ENCODE measurements around the gene COG3.

DNA sequence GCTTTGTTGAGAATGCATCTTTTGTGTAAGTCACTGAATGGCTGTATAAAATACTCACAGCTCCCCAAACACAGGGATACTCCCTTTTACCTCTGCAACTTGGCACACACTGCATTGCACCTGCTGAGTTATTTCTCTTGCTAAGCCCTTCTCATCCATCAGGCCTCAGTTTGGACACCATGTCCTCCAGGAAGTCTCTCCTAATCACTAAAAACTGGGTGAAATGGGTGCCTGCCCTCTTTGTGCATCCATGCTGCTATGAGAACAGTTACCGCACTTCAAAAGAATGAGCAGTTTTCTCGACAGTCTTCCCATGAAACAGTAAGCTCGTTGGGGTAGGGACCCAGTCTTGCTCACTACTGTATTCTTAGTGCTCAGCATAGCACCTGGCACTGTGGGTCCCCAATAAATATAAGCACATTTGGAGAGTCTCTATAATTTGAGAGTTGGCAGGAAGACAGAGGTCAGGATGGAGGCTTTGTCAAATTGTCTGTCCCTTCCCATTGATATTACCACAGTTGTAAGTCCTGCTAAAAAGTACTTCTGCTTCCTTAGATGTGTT is 41.9 kb upstream of the COG3 start:
- TF ChIP-seq CTCF (IDR thresholded peaks at IDR 0.05; ENCODE audit: insufficient read depth, low read length) (no peak), POLR2AphosphoS5 (IDR thresholded peaks at IDR 0.05; ENCODE audit: low read depth) (no peak)

All from HL-60 (cell line).